PC-3 (cell line): ENCODE measurements around the gene NOC3L. TPM values are rescaled to one million over a fixed set of nuclear protein-coding genes. Genes with fewer than 3 reads are reported as not detected.

ENCODE experiments used
- ATAC-seq: fragments of 200-7000 bp; cut with Tn5 transposase; 2 replicates; pipeline ENCODE4 v1.9.1; 2020; ENCODE audit warnings: mild to moderate bottlenecking, moderate library complexity
- BruUV-seq: library from RNA; stranded (reverse); fragments of 400-500 nt; replicated peaks from 2 replicates; lab custom pipeline; 2021; lab: Mats Ljungman, UMichigan
- CTCF ChIA-PET: fragments of 300-600 bp; sonication (Branson Sonifier 250); formaldehyde crosslinking; loops from one replicate; lab custom pipeline; 2022; ENCODE audit warnings: antibody characterized with exemption; lab: Charles Lee
- POLR2A ChIA-PET: fragments of 300-600 bp; sonication (Branson Sonifier 250); formaldehyde crosslinking; loops from one replicate; lab custom pipeline; 2022; ENCODE audit warnings: antibody characterized with exemption; ENCODE audit not compliant: unreplicated experiment; lab: Charles Lee
- DNase-seq: peaks from one replicate; pipeline ENCODE4 v3.0.0-alpha.2; 2015
- H2AFZ ChIP-seq: fragments of 300-600 bp; sonication (generic); 2 replicates; pipeline ENCODE4 v1.6.0; 2016; ENCODE audit warnings: antibody characterized with exemption, low read length
- H3F3A ChIP-seq: fragments of 300-600 bp; sonication (generic); one replicate; pipeline ENCODE4 v1.6.0; 2017; ENCODE audit warnings: antibody characterized with exemption, low read length, control low read depth, mild to moderate bottlenecking; ENCODE audit not compliant: unreplicated experiment
- H3K27ac ChIP-seq: fragments of 300-600 bp; sonication (generic); 2 replicates; pipeline ENCODE4 v1.5.1; 2016; ENCODE audit warnings: mild to moderate bottlenecking, low read length
- H3K27me3 ChIP-seq: fragments of 300-600 bp; sonication (generic); 2 replicates; pipeline ENCODE4 v1.6.1; 2016; ENCODE audit warnings: low read length, mixed read lengths
- H3K36me3 ChIP-seq: fragments of 300-600 bp; sonication (generic); 2 replicates; pipeline ENCODE4 v1.6.1; 2016; ENCODE audit warnings: low read depth, mixed run types, low read length, mixed read lengths
- H3K4me1 ChIP-seq: fragments of 300-600 bp; sonication (generic); 2 replicates; pipeline ENCODE4 v1.5.1; 2016; ENCODE audit warnings: low read length; ENCODE audit not compliant: insufficient read depth
- H3K4me2 ChIP-seq: fragments of 300-600 bp; sonication (generic); 2 replicates; pipeline ENCODE4 v1.6.0; 2016; ENCODE audit warnings: low read length
- H3K4me3 ChIP-seq: fragments of 300-600 bp; sonication (generic); 2 replicates; pipeline ENCODE4 v1.5.1; 2016; ENCODE audit warnings: mild to moderate bottlenecking, low read length, mixed read lengths
- H3K79me2 ChIP-seq: fragments of 300-600 bp; sonication (generic); 2 replicates; pipeline ENCODE4 v1.6.1; 2017; ENCODE audit warnings: low read length, mixed read lengths
- H3K9ac ChIP-seq: fragments of 300-600 bp; sonication (generic); 2 replicates; pipeline ENCODE4 v1.6.0; 2016; ENCODE audit warnings: mild to moderate bottlenecking, low read length
- H3K9me2 ChIP-seq: fragments of 300-600 bp; sonication (generic); replicated peaks from 2 replicates; pipeline ENCODE4 v1.6.1; 2016; ENCODE audit warnings: mixed run types, low read length, mixed read lengths
- H3K9me3 ChIP-seq: fragments of 300-600 bp; sonication (generic); 2 replicates; pipeline ENCODE4 v1.6.1; 2016; ENCODE audit warnings: low read length, mixed read lengths
- H4K20me1 ChIP-seq: fragments of 300-600 bp; sonication (generic); 2 replicates; pipeline ENCODE4 v1.6.1; 2016; ENCODE audit warnings: low read length, mixed read lengths
- CTCF ChIP-seq: fragments of 300-600 bp; sonication (generic); conservative IDR thresholded peaks from 2 replicates; pipeline ENCODE4 v1.5.1; 2017; ENCODE audit warnings: antibody characterized with exemption, low read depth, mild to moderate bottlenecking, low read length
- EZH2 ChIP-seq: fragments of 300-600 bp; sonication (generic); IDR thresholded peaks from one replicate; pipeline ENCODE4 v1.6.1; 2017; ENCODE audit warnings: antibody characterized with exemption, mild to moderate bottlenecking, low read length; ENCODE audit not compliant: unreplicated experiment
- EZH2phosphoT487 ChIP-seq: fragments of 300-600 bp; sonication (generic); IDR thresholded peaks from 2 replicates; pipeline ENCODE4 v1.6.1; 2018; ENCODE audit warnings: mild to moderate bottlenecking, antibody characterized with exemption, low read length, borderline replicate concordance
- intact Hi-C: fragments of 100-400 bp; cut with micrococcal nuclease; formaldehyde crosslinking; loops from 2 replicates; pipeline ENCODE4 v1.9.0; 2023
- total RNA-seq: library from RNA; depleted of rRNA; stranded (reverse); fragments of >200 nt; gene quantifications from 2 replicates; pipeline ENCODE4 v1.2.3, GENCODE V29; 2014

Gene NOC3L
- total RNA-seq, 1 experiment from 2014 or later, result 19.4 TPM

- Histone ChIP-seq H3K79me2 (no peaks in the 10 kb centered on the region), H3K9me3 (no peaks in the 10 kb centered on the region), H3K27ac (no peak overlapping the region), H3K4me1 (peaks cover 4% of the 10 kb centered on the region; the same call in 1 of the 2 replicates), H3K4me2 (no peak overlapping the region), H3K27me3 (no peaks in the 10 kb centered on the region), H3K36me3 (peaks cover 41% of the 10 kb centered on the region), H3F3A (no peaks in the 10 kb centered on the region), H3K9ac (no peak overlapping the region), H3K9me2 (no peaks in the 10 kb centered on the region), H4K20me1 (no peaks in the 10 kb centered on the region), H3K4me3 (no peak overlapping the region), H2AFZ (no peak overlapping the region)
- POLR2A ChIA-PET, result interaction anchor here (0.7 kb wide), 1 partner anchor 19 kb away, joined by 3 read pairs; no protein-coding TSS in a partner anchor
- intact Hi-C loops, result no loop called here
- TF ChIP-seq CTCF (no peak), EZH2 (no peak), EZH2phosphoT487 (no peak)
- no peak for DNase-seq
- no peak for ATAC-seq
- CTCF ChIA-PET, result interaction anchor here (1.5 kb wide), 1 partner anchor 111 kb away, joined by 7 read pairs; no protein-coding TSS in a partner anchor
- no TSS peak for BruUV-seq
These were observed 29.7 kb downstream of the NOC3L start for GRCh38 chr10:94333051-94333450.

DNA sequence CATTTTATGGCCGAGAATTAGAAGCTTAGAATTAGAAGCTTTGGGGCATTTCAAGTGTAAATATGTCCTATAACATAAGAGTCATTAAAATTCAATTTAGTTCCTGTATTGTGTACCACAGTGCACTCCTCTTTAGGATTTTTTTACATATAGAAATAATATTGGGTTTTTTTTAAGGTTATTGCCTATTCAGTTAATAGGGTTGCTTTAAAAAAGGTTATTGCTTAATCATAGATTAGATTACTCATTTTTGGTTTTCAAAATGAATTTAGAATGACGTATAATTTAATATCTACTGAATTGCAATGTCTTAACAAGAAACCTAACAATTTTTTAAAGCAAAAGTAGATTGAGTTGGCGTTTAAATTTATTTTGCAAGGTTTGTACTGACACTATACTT lies 34.1 kb downstream of the NOC3L start:
- H3K9me2 ChIP-seq, result no peaks in the 10 kb centered on the region
- H3F3A ChIP-seq, result no peaks in the 10 kb centered on the region
- no peaks in the 10 kb centered on the region for H3K9me3 ChIP-seq
- H3K36me3 ChIP-seq, result peaks cover 38% of the 10 kb centered on the region
- H3K4me2 ChIP-seq, result no peak overlapping the region
- H3K4me1 ChIP-seq, result peaks cover 4% of the 10 kb centered on the region; the same call in 1 of the 2 replicates
- no peak overlapping the region for H2AFZ ChIP-seq
- no peak for TF ChIP-seq EZH2
- TF ChIP-seq EZH2phosphoT487, result no peak
- no peak for TF ChIP-seq CTCF
- CTCF ChIA-PET, result no interaction called here
- BruUV-seq, result no TSS peak
- H4K20me1 ChIP-seq, result no peaks in the 10 kb centered on the region
- no peaks in the 10 kb centered on the region for H3K79me2 ChIP-seq
- intact Hi-C loops, result loop anchor here (10.0 kb wide), 1 partner anchor 254 kb away; no protein-coding TSS in a partner anchor
- H3K27me3 ChIP-seq, result no peaks in the 10 kb centered on the region
- H3K9ac ChIP-seq, result no peak overlapping the region
- H3K27ac ChIP-seq, result no peak overlapping the region
- no peak for DNase-seq
- ATAC-seq, result no peak
- POLR2A ChIA-PET, result no interaction called here
- no peak overlapping the region for H3K4me3 ChIP-seq

GRCh38 chr10:94327649-94328048 lies 35.1 kb downstream of the NOC3L start:
- intact Hi-C loops, result loop anchor here (10.0 kb wide), 1 partner anchor 253 kb away; no protein-coding TSS in a partner anchor
- Histone ChIP-seq H3K4me2 (no peak overlapping the region), H3K27me3 (no peaks in the 10 kb centered on the region), H3K4me3 (no peak overlapping the region), H3K4me1 (no peaks in the 10 kb centered on the region), H4K20me1 (no peaks in the 10 kb centered on the region), H3K36me3 (peaks cover 35% of the 10 kb centered on the region), H3K9ac (no peak overlapping the region), H2AFZ (no peak overlapping the region), H3K79me2 (no peaks in the 10 kb centered on the region), H3K27ac (no peak overlapping the region), H3F3A (no peaks in the 10 kb centered on the region), H3K9me2 (no peaks in the 10 kb centered on the region), H3K9me3 (no peaks in the 10 kb centered on the region)
- ChIA-PET CTCF (no interaction called here), POLR2A (no interaction called here)
- TF ChIP-seq CTCF, result no peak
- TF ChIP-seq EZH2, result no peak
- TF ChIP-seq EZH2phosphoT487, result no peak
- no peak for DNase-seq
- ATAC-seq, result no peak
- BruUV-seq, result no TSS peak
